NCI-H146 treated with DMSO at 0.1 percent for 48 hours (cell line): Measurements from ENCODE around the gene ARL6.
"Not testable (repeated sequence)": the region's sequence is repeated elsewhere in the genome, so short reads cannot be mapped to it uniquely, and the experiment has no call there.

Experiments used
- DNase-seq: peaks from one replicate; lab custom pipeline; 2025; ENCODE audit not compliant: unreplicated experiment; lab: John Stamatoyannopoulos, UW

ARL6 gene

GRCh38 chr3:97821287-97821773 is 56.8 kb downstream of the ARL6 start:
- DNase-seq, result peak; percentile 56

DNA sequence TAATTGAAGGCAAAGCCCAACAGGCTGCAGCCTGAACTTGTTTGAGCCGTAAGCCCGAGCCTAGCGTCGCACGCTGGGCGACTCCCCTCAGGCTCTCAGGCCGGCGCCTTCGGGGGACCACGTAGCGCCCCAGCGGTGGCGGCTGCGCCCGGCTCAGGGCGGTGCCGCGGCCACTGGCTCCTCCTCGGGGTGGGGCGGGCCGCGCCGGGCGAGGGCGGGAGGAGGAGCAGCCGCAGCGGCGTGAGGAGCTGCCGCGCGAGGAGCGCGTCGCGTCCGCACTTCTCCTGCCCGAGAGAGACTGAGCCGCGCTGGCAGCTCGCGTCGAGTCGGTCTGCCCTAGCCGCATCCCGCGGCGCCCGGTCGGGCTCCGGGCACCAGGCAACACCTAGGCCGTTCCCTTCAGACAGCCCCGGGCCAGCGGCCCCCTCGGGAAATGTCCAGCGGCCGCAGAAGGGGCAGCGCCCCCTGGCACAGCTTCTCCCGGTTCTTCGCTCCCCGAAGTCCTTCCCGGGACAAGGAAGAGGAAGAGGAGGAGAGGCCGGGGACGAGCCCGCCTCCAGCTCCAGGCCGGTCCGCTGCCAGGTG is 57.3 kb downstream of the ARL6 start, which contains the start of gene CRYBG3:
TSS of gene CRYBG3 (plus strand) at position 238 of the 585 bp plus-strand sequence. CDS start at position 434, 196 bp downstream.
- peak; percentile 56 for DNase-seq

- no peak for DNase-seq
Observed at GRCh38 chr3:97822359-97822775, 57.8 kb downstream of the ARL6 start.

- no peak for DNase-seq
Observed at GRCh38 chr3:97823046-97824004, 58.8 kb downstream of the ARL6 start.

- no peak for DNase-seq
Observed at GRCh38 chr3:97825101-97825500, 60.5 kb downstream of the ARL6 start.

- no peak for DNase-seq
Observed at GRCh38 chr3:97827741-97828471, 63.3 kb downstream of the ARL6 start.

DNA sequence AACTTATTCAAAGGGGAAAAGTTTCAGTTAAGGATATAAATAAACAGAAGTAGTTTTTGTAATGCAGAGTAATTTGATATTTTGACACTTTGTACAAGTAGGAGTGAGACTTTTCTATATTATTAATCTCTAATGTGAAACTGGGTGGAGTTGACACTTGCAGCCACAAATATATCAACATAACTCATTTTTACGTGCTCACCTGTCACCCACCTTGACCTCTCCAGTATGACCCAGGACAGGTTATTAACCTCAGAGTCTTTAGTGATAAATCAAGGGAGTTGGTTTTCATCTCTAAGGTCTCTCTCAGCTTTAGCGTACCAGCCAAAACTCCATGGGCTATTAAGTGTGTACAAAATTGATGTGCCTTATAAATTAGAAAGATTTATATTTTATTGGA is 64.6 kb downstream of the ARL6 start:
- no peak for DNase-seq

- DNase-seq, result no peak
Observed at GRCh38 chr3:97830638-97831037, 66.1 kb downstream of the ARL6 start.

GRCh38 chr3:97831140-97831539 is 66.6 kb downstream of the ARL6 start:
- no peak for DNase-seq

DNA sequence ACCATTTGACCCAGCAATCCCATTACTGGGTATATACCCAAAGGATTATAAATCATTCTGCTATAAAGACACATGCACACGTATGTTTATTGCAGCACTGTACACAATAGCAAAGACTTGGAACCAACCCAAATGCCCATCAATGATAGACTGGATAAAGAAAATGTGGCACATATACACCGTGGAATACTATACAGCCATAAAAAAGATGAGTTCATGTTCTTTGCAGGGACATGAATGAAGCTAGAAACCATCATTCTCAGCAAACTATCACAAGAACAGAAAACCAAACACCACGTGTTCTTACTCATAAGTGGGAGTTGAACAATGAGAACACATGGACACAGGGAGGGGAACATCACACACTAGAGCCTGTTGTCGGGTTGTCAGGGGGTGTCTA is 68.6 kb downstream of the ARL6 start:
- not testable (repeated sequence) for DNase-seq

GRCh38 chr3:97835761-97836160 is 71.2 kb downstream of the ARL6 start:
- no peak for DNase-seq

GRCh38 chr3:97838393-97838792 is 73.8 kb downstream of the ARL6 start:
- no peak for DNase-seq

DNA sequence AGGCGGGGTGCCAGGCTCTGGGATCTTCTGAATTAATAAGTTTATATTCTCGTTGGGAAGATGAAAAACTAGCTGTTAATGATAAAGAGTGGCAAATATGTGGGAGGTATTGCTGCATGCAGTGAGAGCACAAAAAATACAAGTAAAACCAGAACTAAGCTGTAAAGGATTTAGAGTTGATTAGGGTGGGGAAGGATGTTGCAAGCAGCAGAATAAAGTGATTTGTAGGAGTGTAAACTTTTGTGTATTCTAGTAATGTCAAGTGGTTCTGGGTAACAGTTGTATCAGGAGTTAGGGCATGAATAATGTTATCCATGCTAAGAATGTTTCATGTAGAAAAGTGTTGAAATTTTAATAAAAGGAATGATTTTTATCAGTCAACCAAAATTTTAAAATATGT is 75.4 kb downstream of the ARL6 start:
- no peak for DNase-seq

GRCh38 chr3:97841304-97841703 is 76.7 kb downstream of the ARL6 start:
- no peak for DNase-seq

- DNase-seq, result no peak
Observed at GRCh38 chr3:97841956-97842355, 77.4 kb downstream of the ARL6 start.

GRCh38 chr3:97848779-97849178 is 84.2 kb downstream of the ARL6 start:
- no peak for DNase-seq
